ENCODE data around the gene ATP5F1B. TPM values are rescaled to one million over a fixed set of nuclear protein-coding genes. Genes with fewer than 3 reads are reported as not detected.

The ATP5F1B gene
- total RNA-seq, 6 experiments from 2014 or later = 690 to 799 (median 765) TPM

DNA sequence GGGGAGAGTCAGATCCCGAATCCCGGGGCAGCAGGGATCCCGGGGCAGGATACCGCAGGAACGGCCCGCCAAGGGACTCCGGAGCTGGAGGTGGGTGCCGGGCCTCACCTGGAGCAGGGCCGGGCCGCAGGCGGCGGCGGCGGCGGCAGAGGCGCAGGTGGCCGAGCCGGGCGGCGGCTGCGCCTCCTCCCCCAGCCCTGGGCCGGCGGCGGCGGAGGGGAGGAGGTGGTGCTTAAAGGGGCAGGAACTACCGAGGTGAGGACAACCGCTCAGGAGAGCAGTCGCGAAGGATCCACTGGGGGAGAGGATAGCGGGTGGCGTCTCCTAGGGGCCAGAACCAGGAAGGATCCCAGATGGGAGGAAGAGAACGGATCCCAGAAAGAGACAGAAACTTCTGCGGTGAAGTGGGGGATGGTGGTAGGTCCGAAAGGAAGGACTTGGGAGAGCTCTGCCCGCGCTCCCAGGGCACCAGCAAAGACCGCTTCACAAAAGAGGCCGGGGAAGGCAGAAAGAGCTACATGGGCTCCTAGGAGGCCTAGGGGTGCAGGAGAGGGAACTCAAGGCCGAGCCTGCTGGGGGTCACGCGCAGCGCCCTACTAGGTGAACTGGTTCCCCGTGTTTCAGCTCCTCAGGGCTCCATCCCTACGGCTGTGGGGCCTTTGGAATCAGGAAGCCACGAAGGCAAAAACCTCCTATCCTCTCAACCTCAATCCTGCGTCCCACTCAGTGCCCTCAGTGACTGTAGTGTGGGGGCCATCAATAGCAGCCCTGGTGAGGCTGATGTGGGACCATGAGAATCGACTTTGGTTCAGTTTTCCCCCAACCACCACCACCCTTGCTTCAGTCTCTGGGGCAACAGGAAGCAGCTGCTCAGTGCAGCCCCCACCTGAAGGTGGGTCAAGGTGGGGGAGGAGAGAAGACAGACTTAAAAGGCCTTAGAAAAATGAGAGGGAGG is 10.7 kb downstream of the ATP5F1B start:
- peak; percentile 71 for TF ChIP-seq CTCF (IDR thresholded peaks at IDR 0.05)
- Mint-ChIP-seq H3K27me3 (ENCODE audit: insufficient read depth) (peaks cover 2% of the 10 kb centered on the region), H3K9me3 (no peaks in the 10 kb centered on the region), H3K27ac (peak overlapping the region; percentile 97), H3K36me3 (ENCODE audit: low read depth) (peaks cover 27% of the 10 kb centered on the region), H3K4me1 (ENCODE audit: low read depth) (peaks cover 66% of the 10 kb centered on the region), H3K4me3 (peak overlapping the region; percentile 97)
- peak; percentile 87 for DNase-seq

GRCh38 chr12:56634242-56634836 is 11.4 kb downstream of the ATP5F1B start:
- Mint-ChIP-seq H3K9me3 (no peaks in the 10 kb centered on the region), H3K27ac (peak overlapping the region; percentile 75), H3K36me3 (ENCODE audit: low read depth) (peaks cover 22% of the 10 kb centered on the region), H3K27me3 (ENCODE audit: insufficient read depth) (peaks cover 2% of the 10 kb centered on the region), H3K4me1 (ENCODE audit: low read depth) (peaks cover 66% of the 10 kb centered on the region), H3K4me3 (peak overlapping the region; percentile 97)
- TF ChIP-seq CTCF (IDR thresholded peaks at IDR 0.05) = no peak
- no peak for DNase-seq

DNA sequence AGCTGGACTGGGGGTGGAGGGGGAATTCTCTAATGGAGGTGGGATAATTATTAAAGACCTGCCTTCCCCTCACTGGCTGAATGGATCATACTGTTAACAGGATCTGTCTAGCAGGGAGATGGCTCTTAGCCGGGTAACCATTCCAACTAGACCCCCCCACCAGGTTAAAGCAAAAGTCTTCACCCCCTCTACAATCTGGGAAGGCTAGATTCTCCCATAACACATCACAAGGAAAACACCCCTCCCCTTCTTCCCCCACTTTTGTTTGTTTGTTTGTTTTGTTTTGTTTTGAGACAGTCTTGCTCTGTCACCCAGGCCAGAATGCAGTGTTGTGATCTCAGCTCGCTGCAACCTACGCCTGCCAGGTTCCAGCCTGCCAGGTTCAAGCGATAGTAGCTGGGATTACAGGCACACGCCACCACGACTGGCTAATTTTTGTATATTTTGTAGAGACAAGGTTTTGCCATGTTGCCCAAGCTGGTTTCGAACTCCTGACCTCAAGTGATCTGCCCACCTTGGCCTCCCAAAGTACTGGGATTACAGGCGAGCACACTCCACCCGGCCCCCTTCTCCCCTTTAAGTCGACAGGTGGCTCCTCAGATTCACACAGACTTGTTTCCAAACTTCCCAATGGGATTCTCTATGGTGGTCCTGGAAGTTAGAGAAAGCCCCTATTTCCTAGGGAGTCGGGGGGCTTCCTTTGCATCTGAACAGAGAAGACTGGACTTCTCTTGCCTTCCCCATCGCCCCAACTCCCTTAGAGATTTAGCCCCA is 12.1 kb downstream of the ATP5F1B start:
- no peak for DNase-seq
- Mint-ChIP-seq H3K4me3 (peak overlapping the region; percentile 97), H3K36me3 (ENCODE audit: low read depth) (peaks cover 20% of the 10 kb centered on the region), H3K9me3 (no peaks in the 10 kb centered on the region), H3K4me1 (ENCODE audit: low read depth) (peaks cover 68% of the 10 kb centered on the region), H3K27ac (peak overlapping the region; percentile 75), H3K27me3 (ENCODE audit: insufficient read depth) (peaks cover 2% of the 10 kb centered on the region)
- no peak for TF ChIP-seq CTCF (IDR thresholded peaks at IDR 0.05)

- Mint-ChIP-seq H3K4me3 (peak overlapping the region; percentile 97), H3K27ac (peak overlapping the region; percentile 23), H3K4me1 (ENCODE audit: low read depth) (peaks cover 71% of the 10 kb centered on the region), H3K36me3 (ENCODE audit: low read depth) (peaks cover 14% of the 10 kb centered on the region), H3K9me3 (no peaks in the 10 kb centered on the region), H3K27me3 (ENCODE audit: insufficient read depth) (peaks cover 2% of the 10 kb centered on the region)
- TF ChIP-seq CTCF (IDR thresholded peaks at IDR 0.05) = no peak
- no peak for DNase-seq
These were observed 12.9 kb downstream of the ATP5F1B start for GRCh38 chr12:56632701-56633467.

All from HFFc6 (cell line).